Coronary artery (tissue), 2 donors: ENCODE data around the gene CABLES1.

Experiments used
- DNase-seq: peaks from one replicate; pipeline ENCODE4 v3.0.0-alpha.2; 2017; ENCODE audit warnings: low spot score
- H3K27ac ChIP-seq, 2 donors: fragments of 200-600 bp; sonication (generic); one replicate each; pipeline ENCODE4 v1.5.1; 2016 to 2019
- H3K4me3 ChIP-seq: fragments of 200-600 bp; sonication (generic); 2 replicates; pipeline ENCODE4 v1.5.1; 2016; ENCODE audit warnings: mild to moderate bottlenecking, moderate library complexity
- TF ChIP-seq, protein P1 (sequence below): fragments of 200-600 bp; sonication (generic); IDR thresholded peaks from one replicate; pipeline ENCODE4 v1.5.1; 2019; ENCODE audit warnings: antibody characterized with exemption

Gene CABLES1

DNA sequence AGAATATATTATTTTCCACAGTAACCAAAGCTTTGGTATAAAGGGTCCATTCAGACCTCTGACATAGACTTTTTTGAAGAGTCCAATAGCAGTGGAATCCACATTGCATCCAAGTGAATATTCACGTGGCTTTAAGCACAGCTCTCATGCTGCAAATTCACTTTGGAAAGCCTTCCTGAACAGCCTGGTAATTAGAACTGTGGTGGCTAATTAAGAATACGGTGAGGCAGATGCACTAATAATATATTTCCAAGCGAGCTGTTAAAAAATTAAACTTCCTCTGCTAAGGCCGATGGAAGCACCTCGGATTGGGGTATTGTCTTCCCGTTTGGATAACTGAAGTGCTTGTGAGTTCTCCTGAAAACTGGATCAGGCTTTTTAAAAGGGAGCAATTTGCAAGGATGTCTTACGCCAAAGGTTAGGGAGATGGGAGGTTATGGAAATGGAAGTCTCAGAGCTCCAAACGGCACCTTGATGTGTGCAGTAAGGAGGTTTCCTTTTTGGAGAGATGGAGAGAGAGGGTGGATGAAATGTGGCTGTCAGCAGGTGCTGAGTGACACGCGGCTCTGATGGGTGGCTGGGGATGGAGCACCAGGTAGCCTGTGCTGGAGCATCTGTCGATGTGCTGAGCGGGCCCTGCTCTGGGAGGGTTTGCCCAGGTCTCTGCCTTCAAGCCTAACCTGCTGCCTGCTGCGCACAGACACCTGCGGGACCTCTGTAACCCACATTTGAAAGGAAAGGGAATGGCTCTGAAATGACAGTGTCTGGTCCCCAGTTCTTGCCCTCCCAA, 37.5 kb downstream of the CABLES1 start:
- DNase-seq: no peak
- TF ChIP-seq, protein P1, sequence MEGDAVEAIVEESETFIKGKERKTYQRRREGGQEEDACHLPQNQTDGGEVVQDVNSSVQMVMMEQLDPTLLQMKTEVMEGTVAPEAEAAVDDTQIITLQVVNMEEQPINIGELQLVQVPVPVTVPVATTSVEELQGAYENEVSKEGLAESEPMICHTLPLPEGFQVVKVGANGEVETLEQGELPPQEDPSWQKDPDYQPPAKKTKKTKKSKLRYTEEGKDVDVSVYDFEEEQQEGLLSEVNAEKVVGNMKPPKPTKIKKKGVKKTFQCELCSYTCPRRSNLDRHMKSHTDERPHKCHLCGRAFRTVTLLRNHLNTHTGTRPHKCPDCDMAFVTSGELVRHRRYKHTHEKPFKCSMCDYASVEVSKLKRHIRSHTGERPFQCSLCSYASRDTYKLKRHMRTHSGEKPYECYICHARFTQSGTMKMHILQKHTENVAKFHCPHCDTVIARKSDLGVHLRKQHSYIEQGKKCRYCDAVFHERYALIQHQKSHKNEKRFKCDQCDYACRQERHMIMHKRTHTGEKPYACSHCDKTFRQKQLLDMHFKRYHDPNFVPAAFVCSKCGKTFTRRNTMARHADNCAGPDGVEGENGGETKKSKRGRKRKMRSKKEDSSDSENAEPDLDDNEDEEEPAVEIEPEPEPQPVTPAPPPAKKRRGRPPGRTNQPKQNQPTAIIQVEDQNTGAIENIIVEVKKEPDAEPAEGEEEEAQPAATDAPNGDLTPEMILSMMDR: no peak
- no peak overlapping the region for H3K27ac ChIP-seq
- no peak overlapping the region for H3K4me3 ChIP-seq

DNA sequence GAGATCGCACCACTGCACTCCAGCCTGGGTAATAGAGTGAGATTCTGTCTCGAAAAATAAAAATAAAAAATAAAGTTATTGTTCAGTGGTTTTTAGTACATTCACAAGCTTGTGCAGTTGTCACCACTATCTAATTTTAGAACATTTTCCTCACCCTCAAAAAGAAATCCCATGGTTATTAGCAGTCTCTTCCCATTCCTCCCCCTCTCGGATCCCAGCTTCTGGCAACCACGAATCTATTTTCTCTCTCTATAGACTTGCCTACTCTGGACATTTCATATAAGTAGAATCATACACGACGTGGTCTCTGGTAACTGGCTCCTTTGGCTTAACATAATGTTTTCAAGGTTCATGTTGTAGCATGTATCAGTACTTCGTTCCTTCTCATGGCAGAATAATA, 38.6 kb downstream of the CABLES1 start:
- TF ChIP-seq, protein P1: no peak
- Histone ChIP-seq H3K27ac (no peak overlapping the region), H3K4me3 (no peak overlapping the region)
- DNase-seq: no peak

DNA sequence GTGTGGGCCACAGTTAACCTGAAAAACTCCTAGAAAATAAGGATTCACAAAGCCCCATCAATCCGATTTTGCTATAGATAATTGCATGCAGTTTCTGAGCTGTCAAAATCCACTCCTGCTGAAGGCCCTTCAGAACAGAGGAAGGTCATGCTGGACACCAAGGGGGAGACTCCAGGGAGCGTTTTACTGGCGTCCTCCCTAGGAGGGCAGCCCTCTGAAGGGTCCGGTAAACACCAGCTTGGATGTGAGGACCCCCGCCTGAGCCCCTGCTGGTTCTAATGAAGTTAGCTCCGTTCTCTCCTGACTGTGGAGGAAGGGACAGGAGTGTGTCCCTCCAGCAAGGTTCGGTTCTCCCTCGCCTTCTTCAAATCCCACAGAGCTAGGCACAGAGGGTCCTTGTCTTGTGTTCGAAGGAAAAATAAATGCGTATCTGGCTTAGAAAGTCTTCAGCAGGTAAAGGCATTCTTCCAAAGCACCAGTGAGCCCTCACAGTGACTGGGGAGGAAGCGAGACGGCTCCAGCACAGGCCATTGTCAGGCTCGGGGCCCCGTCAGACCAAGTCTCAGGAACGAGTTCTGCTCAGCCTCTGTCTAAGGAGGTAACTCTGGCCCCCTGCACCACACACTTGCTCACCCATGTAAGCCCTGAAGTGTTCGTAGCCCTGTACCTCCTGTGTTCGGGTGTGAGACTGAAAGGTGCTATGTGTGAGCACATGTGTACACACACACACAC, 41.6 kb downstream of the CABLES1 start:
- Histone ChIP-seq H3K27ac (no peak overlapping the region), H3K4me3 (no peak overlapping the region)
- TF ChIP-seq, protein P1: no peak
- DNase-seq: no peak

- no peak overlapping the region for H3K27ac ChIP-seq
- no peak overlapping the region for H3K4me3 ChIP-seq
- DNase-seq: no peak
- TF ChIP-seq, protein P1: no peak
Measured at GRCh38 chr18:23177433-23178072, 42.3 kb downstream of the CABLES1 start.

DNA sequence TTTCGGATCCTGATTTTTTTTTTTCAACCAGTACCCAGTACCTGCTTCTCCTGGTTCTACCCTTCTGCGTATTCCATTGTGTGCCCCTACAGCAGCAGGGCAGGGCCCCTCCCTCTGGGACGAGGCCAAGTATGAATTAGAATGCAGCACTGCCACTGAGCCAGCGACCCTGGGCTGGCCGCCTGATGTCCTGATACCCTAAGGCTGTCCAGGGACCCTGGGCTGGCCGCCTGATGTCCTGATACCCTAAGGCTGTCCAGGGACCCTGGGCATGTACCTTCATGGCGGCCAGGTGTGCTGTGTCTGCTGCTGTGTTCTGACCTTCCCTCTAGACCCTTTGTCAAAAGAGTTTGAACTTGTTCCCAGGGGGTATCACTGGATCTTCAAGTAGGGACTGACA, 42.9 kb downstream of the CABLES1 start:
- TF ChIP-seq, protein P1: no peak
- H3K4me3 ChIP-seq: no peak overlapping the region
- no peak overlapping the region for H3K27ac ChIP-seq
- DNase-seq: no peak

- H3K27ac ChIP-seq: no peak overlapping the region
- TF ChIP-seq, protein P1: no peak
- DNase-seq: no peak
- H3K4me3 ChIP-seq: no peak overlapping the region
Measured at GRCh38 chr18:23178661-23179081, 43.4 kb downstream of the CABLES1 start.
